Measurements from ENCODE around the gene PLAC8. TPM values are rescaled to one million over a fixed set of nuclear protein-coding genes. Genes with fewer than 3 reads are reported as not detected.

Gene PLAC8
- total and polyA plus RNA-seq, 2 of the 8 experiments (the other 6 are each of a cell fraction or from before 2014, with no cell fraction given): 0.98 to 1.1 TPM

DNA sequence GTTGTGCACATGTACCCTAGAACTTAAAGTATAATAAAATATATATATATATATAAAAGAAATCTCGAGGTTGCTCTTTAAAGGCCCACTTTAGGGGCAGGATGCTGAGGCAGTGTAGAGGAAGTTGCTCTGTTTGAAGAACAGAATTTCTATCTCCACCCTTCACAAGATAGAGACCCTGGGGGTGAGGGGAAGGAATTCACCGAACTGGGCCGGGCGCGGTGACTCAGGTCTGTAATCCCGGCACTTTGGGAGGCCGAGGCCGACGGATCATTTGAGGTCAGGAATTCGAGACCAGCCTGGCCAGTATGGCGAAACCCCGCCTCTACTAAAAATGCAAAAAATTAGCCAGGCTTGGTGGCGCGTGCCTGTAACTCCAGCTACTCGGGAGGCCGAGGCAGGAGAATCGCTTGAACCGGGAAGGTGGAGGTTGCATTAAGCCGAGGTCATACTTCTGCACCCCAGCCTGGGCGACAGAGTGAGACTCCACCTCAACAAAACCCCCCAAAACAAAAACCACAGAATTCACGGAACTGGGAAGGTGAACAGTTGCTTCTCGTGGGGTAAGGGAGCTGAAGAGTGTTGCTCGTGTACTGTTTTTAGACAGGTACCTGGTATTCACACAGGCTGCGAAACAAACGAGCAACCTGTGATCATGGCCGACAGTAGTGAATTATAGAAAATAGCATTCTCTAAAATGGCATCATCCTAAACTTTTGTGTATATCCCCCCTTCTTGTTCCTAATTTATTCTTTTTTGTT lies 6.2 kb downstream of the PLAC8 start:
- Histone ChIP-seq H3K14ac (ENCODE audit: insufficient read length) (no peak overlapping the region), H3K27ac (ENCODE audit: low read depth, low read length) (no peak overlapping the region), H3K56ac (replicated peaks; ENCODE audit: insufficient read length, low read depth, low read length) (no peak overlapping the region), H3K4me1 (replicated peaks in 1 of 4; ENCODE audit: control insufficient read depth in 3 of 4, insufficient read depth in 4 of 4, low read length in 3 of 4) (peaks cover 0 to 3% (median 1%) of the 10 kb centered on the region in 4 experiments; a peak in 2 of 7 replicates), H3K4ac (replicated peaks; ENCODE audit: insufficient read length, low read depth, low read length) (no peak overlapping the region), H3K4me3 (ENCODE audit: extremely low read depth in 1 of 4, insufficient read depth in 2 of 4, low read depth in 3 of 4, low read length in 4 of 4) (no peak overlapping the region), H3K23ac (ENCODE audit: insufficient read length) (no peak overlapping the region), H4K8ac (ENCODE audit: extremely low read depth, insufficient read depth, low read length) (no peak overlapping the region), H4K20me1 (replicated peaks in 1 of 2; ENCODE audit: control insufficient read depth in 1 of 2, insufficient read depth in 2 of 2, low read length in 2 of 2) (no peaks in the 10 kb centered on the region), H3K4me2 (ENCODE audit: insufficient read depth in 1 of 2, low read depth in 2 of 2, low read length in 2 of 2) (no peak overlapping the region; a peak in 1 of 4 replicates), H2AFZ (ENCODE audit: low read length) (no peak overlapping the region), H3K18ac (ENCODE audit: extremely low read depth, low read length) (no peak overlapping the region), H2AK5ac (ENCODE audit: low read depth, low read length) (no peak overlapping the region), H2BK5ac (ENCODE audit: low read depth, low read length) (no peak overlapping the region), H3K79me2 (ENCODE audit: control insufficient read depth in 1 of 2, insufficient read depth in 2 of 2, low read length in 2 of 2) (no peaks in the 10 kb centered on the region), H2BK12ac (ENCODE audit: low read depth, low read length) (no peak overlapping the region), H3K79me1 (ENCODE audit: low read depth, low read length) (no peaks in the 10 kb centered on the region), H3K23me2 (ENCODE audit: low read depth, low read length) (peaks cover 4% of the 10 kb centered on the region; the same call in 1 of the 2 replicates), H2BK120ac (replicated peaks; ENCODE audit: low read depth, low read length) (no peak overlapping the region), H3K27me3 (replicated peaks in 1 of 4; ENCODE audit: control insufficient read depth in 3 of 4, extremely low read depth in 1 of 4, insufficient read depth in 3 of 4, low read length in 3 of 4) (peaks cover 0 to 10% (median 2%) of the 10 kb centered on the region in 4 experiments; a peak in 4 of 7 replicates), H2BK15ac (ENCODE audit: low read length) (0 out of 2 replicates have a peak overlapping the region, but pooled peaks have one; percentile 81), H4K91ac (replicated peaks; ENCODE audit: insufficient read length, low read length) (no peak overlapping the region), H3K36me3 (ENCODE audit: control insufficient read depth in 2 of 4, insufficient read depth in 4 of 4, low read length in 3 of 4) (no peaks in the 10 kb centered on the region), H4K5ac (ENCODE audit: insufficient read length, low read depth, low read length) (no peak overlapping the region), H3K9ac (replicated peaks in 1 of 4; ENCODE audit: extremely low read depth in 1 of 4, low read depth in 3 of 4, low read length in 3 of 4) (no peak overlapping the region), H3K9me3 (ENCODE audit: insufficient read depth in 2 of 2, low read depth in 1 of 2, low read length in 1 of 2) (no peaks in the 10 kb centered on the region), H2BK20ac (ENCODE audit: low read length) (no peak overlapping the region)
- 92% methylated on average over 25 of the region's 26 CpGs; no CpG with 5 or more reads in 1 of the 2 experiments for WGBS, 2 experiments (ENCODE audit: extremely low coverage in 1 of 2, insufficient coverage in 1 of 2, insufficient read length in 1 of 2, insufficient replicate concordance in 2 of 2, low coverage in 1 of 2, low lambda C conversion rate in 2 of 2, missing lambda C conversion rate in 1 of 2)
- TF ChIP-seq TAF1 (IDR thresholded peaks at IDR 0.05; ENCODE audit: low read depth, low read length): no peak
- FAIRE-seq: no peak
- POLR2A ChIA-PET (ENCODE audit: partially characterized antibody): interaction anchor here (0.6 kb wide), 1 partner anchor 49 kb away, joined by 3 read pairs; no protein-coding TSS in a partner anchor
- CTCF ChIA-PET (ENCODE audit: partially characterized antibody): interaction anchor here (0.6 to 1.9 kb wide), 3 partner anchors 11 to 173 kb away, joined by 3 to 7 read pairs (median 3); no protein-coding TSS in a partner anchor
- no peak for DNase-seq (ENCODE audit: low read depth in 1 of 2, low spot score in 2 of 2)
